Progenitor cell of endocrine pancreas (in vitro differentiated cells): ENCODE data around the gene BCAR1. TPM values are rescaled to one million over a fixed set of nuclear protein-coding genes. Genes with fewer than 3 reads are reported as not detected.

ENCODE experiments used
- DNase-seq: peaks from one replicate; pipeline ENCODE4 v3.0.0; 2021; ENCODE audit warnings: low spot score; ENCODE audit not compliant: unreplicated experiment
- H3K27ac Mint-ChIP-seq: 2 replicates; pipeline ENCODE4 v1.8.0; 2021; ENCODE audit warnings: mild to moderate bottlenecking, moderate library complexity, mixed read lengths
- H3K27me3 Mint-ChIP-seq: 2 replicates; pipeline ENCODE4 v1.8.0; 2021; ENCODE audit warnings: mixed read lengths
- H3K36me3 Mint-ChIP-seq: 2 replicates; pipeline ENCODE4 v1.8.0; 2022; ENCODE audit warnings: mixed read lengths; ENCODE audit not compliant: insufficient read depth
- H3K4me1 Mint-ChIP-seq: 2 replicates; pipeline ENCODE4 v1.8.0; 2021; ENCODE audit warnings: low read depth, mixed read lengths
- H3K4me3 Mint-ChIP-seq: 2 replicates; pipeline ENCODE4 v1.8.0; 2021; ENCODE audit warnings: low read depth, mild to moderate bottlenecking, moderate library complexity, mixed read lengths
- H3K9me3 Mint-ChIP-seq: 2 replicates; pipeline ENCODE4 v1.8.0; 2021; ENCODE audit warnings: low read depth, mixed read lengths
- CTCF ChIP-seq: fragments of 200-600 bp; sonication (generic); IDR thresholded peaks from one replicate; pipeline ENCODE4 v1.5.0; 2021; ENCODE audit warnings: antibody characterized with exemption, mild to moderate bottlenecking; ENCODE audit not compliant: unreplicated experiment
- total RNA-seq: library from RNA; stranded (reverse); gene quantifications from 2 replicates; pipeline ENCODE4 v1.2.1, GENCODE V29; 2021

Gene BCAR1
- total RNA-seq, 1 donor from 2014 or later, result 75.1 TPM

GRCh38 chr16:75235721-75236193 is 15.7 kb downstream of the BCAR1 start:
- no peaks in the 10 kb centered on the region for H3K4me1 Mint-ChIP-seq
- H3K9me3 Mint-ChIP-seq, result no peaks in the 10 kb centered on the region
- TF ChIP-seq CTCF, result no peak
- DNase-seq, result no peak
- H3K27me3 Mint-ChIP-seq, result no peaks in the 10 kb centered on the region
- no peak overlapping the region for H3K27ac Mint-ChIP-seq
- H3K4me3 Mint-ChIP-seq, result no peak overlapping the region
- peaks cover 2% of the 10 kb centered on the region for H3K36me3 Mint-ChIP-seq

GRCh38 chr16:75234856-75235696 is 16.3 kb downstream of the BCAR1 start:
- Mint-ChIP-seq H3K27me3 (no peaks in the 10 kb centered on the region), H3K9me3 (no peaks in the 10 kb centered on the region), H3K27ac (peak overlapping the region; percentile 69), H3K36me3 (peaks cover 6% of the 10 kb centered on the region), H3K4me3 (no peak overlapping the region), H3K4me1 (no peaks in the 10 kb centered on the region)
- TF ChIP-seq CTCF, result no peak
- DNase-seq, result no peak

- H3K9me3 Mint-ChIP-seq, result no peaks in the 10 kb centered on the region
- no peaks in the 10 kb centered on the region for H3K4me1 Mint-ChIP-seq
- no peak overlapping the region for H3K4me3 Mint-ChIP-seq
- no peak overlapping the region for H3K27ac Mint-ChIP-seq
- no peak for TF ChIP-seq CTCF
- H3K36me3 Mint-ChIP-seq, result peaks cover 6% of the 10 kb centered on the region
- H3K27me3 Mint-ChIP-seq, result no peaks in the 10 kb centered on the region
- DNase-seq, result no peak
These were observed 17.8 kb downstream of the BCAR1 start for GRCh38 chr16:75233611-75233938.

- Mint-ChIP-seq H3K4me3 (no peak overlapping the region), H3K4me1 (no peaks in the 10 kb centered on the region), H3K36me3 (peaks cover 7% of the 10 kb centered on the region), H3K27me3 (no peaks in the 10 kb centered on the region), H3K9me3 (no peaks in the 10 kb centered on the region), H3K27ac (no peak overlapping the region)
- TF ChIP-seq CTCF, result no peak
- no peak for DNase-seq
These were observed 19.9 kb downstream of the BCAR1 start for GRCh38 chr16:75231570-75231969.

GRCh38 chr16:75230471-75231110 is 20.8 kb downstream of the BCAR1 start:
- H3K36me3 Mint-ChIP-seq, result peaks cover 6% of the 10 kb centered on the region
- H3K4me3 Mint-ChIP-seq, result no peak overlapping the region
- no peak for DNase-seq
- no peaks in the 10 kb centered on the region for H3K4me1 Mint-ChIP-seq
- peak overlapping the region; percentile 33 for H3K27ac Mint-ChIP-seq
- no peak for TF ChIP-seq CTCF
- no peaks in the 10 kb centered on the region for H3K9me3 Mint-ChIP-seq
- H3K27me3 Mint-ChIP-seq, result no peaks in the 10 kb centered on the region
